Skeletal muscle satellite cell (primary cell): ENCODE data around the gene GJA1.

Experiments
- H3K27me3 ChIP-seq: 2 replicates; pipeline ENCODE4 v1.7.0; 2013; ENCODE audit warnings: low read length; ENCODE audit not compliant: control insufficient read depth, insufficient read depth
- H3K36me3 ChIP-seq: 2 replicates; pipeline ENCODE4 v1.7.0; 2013; ENCODE audit warnings: mild to moderate bottlenecking, control low read depth, low read length; ENCODE audit not compliant: insufficient read depth
- H3K4me1 ChIP-seq: 2 replicates; pipeline ENCODE4 v1.7.0; 2013; ENCODE audit warnings: low read length; ENCODE audit not compliant: control insufficient read depth, insufficient read depth
- H3K4me2 ChIP-seq: 2 replicates; pipeline ENCODE4 v1.7.0; 2013; ENCODE audit warnings: mild to moderate bottlenecking, low read length
- H3K4me3 ChIP-seq: 2 replicates; pipeline ENCODE4 v1.7.0; 2013; ENCODE audit warnings: low read length
- H3K9ac ChIP-seq: 2 replicates; pipeline ENCODE4 v1.7.0; 2013; ENCODE audit warnings: mild to moderate bottlenecking, low read depth, low read length, moderate library complexity
- H3K9me3 ChIP-seq: replicated peaks from 2 replicates; pipeline ENCODE4 v1.7.0; 2013; ENCODE audit warnings: mild to moderate bottlenecking, control low read depth, low read length

Gene GJA1

GRCh38 chr6:121460170-121460569 is 24.7 kb downstream of the GJA1 start:
- no peaks in the 10 kb centered on the region for H3K9me3 ChIP-seq
- no peaks in the 10 kb centered on the region for H3K36me3 ChIP-seq
- H3K4me3 ChIP-seq, result no peak overlapping the region
- H3K4me1 ChIP-seq, result no peaks in the 10 kb centered on the region
- H3K27me3 ChIP-seq, result no peaks in the 10 kb centered on the region
- no peak overlapping the region for H3K9ac ChIP-seq
- H3K4me2 ChIP-seq, result no peak overlapping the region

- H3K9ac ChIP-seq, result no peak overlapping the region
- H3K9me3 ChIP-seq, result no peaks in the 10 kb centered on the region
- H3K4me1 ChIP-seq, result no peaks in the 10 kb centered on the region
- H3K36me3 ChIP-seq, result no peaks in the 10 kb centered on the region
- no peak overlapping the region for H3K4me3 ChIP-seq
- H3K4me2 ChIP-seq, result no peak overlapping the region
- no peaks in the 10 kb centered on the region for H3K27me3 ChIP-seq
Observed at GRCh38 chr6:121463087-121463486, 27.6 kb downstream of the GJA1 start.

- Histone ChIP-seq H3K4me1 (no peaks in the 10 kb centered on the region), H3K36me3 (no peaks in the 10 kb centered on the region), H3K9me3 (no peaks in the 10 kb centered on the region), H3K27me3 (no peaks in the 10 kb centered on the region), H3K4me3 (no peak overlapping the region), H3K9ac (no peak overlapping the region), H3K4me2 (no peak overlapping the region)
Observed at GRCh38 chr6:121465101-121465500, 29.7 kb downstream of the GJA1 start.

- H3K4me1 ChIP-seq, result peaks cover 4% of the 10 kb centered on the region
- no peaks in the 10 kb centered on the region for H3K36me3 ChIP-seq
- H3K4me2 ChIP-seq, result no peak overlapping the region
- H3K27me3 ChIP-seq, result no peaks in the 10 kb centered on the region
- H3K9ac ChIP-seq, result no peak overlapping the region
- H3K4me3 ChIP-seq, result no peak overlapping the region
- no peaks in the 10 kb centered on the region for H3K9me3 ChIP-seq
Observed at GRCh38 chr6:121479486-121480098, 44.1 kb downstream of the GJA1 start.

GRCh38 chr6:121480099-121480713 is 44.8 kb downstream of the GJA1 start:
- no peak overlapping the region for H3K4me3 ChIP-seq
- no peak overlapping the region for H3K9ac ChIP-seq
- no peak overlapping the region for H3K4me2 ChIP-seq
- H3K4me1 ChIP-seq, result peaks cover 4% of the 10 kb centered on the region
- H3K27me3 ChIP-seq, result no peaks in the 10 kb centered on the region
- no peaks in the 10 kb centered on the region for H3K36me3 ChIP-seq
- H3K9me3 ChIP-seq, result no peaks in the 10 kb centered on the region

GRCh38 chr6:121482004-121482693 is 46.7 kb downstream of the GJA1 start:
- H3K9ac ChIP-seq, result no peak overlapping the region
- no peaks in the 10 kb centered on the region for H3K36me3 ChIP-seq
- H3K9me3 ChIP-seq, result no peaks in the 10 kb centered on the region
- H3K4me3 ChIP-seq, result no peak overlapping the region
- H3K4me2 ChIP-seq, result no peak overlapping the region
- H3K27me3 ChIP-seq, result no peaks in the 10 kb centered on the region
- peaks cover 9% of the 10 kb centered on the region for H3K4me1 ChIP-seq

GRCh38 chr6:121482751-121483150 is 47.3 kb downstream of the GJA1 start:
- H3K4me2 ChIP-seq, result no peak overlapping the region
- H3K27me3 ChIP-seq, result no peaks in the 10 kb centered on the region
- no peak overlapping the region for H3K9ac ChIP-seq
- H3K36me3 ChIP-seq, result no peaks in the 10 kb centered on the region
- no peak overlapping the region for H3K4me3 ChIP-seq
- H3K4me1 ChIP-seq, result peaks cover 9% of the 10 kb centered on the region
- no peaks in the 10 kb centered on the region for H3K9me3 ChIP-seq

GRCh38 chr6:121485359-121485811 is 49.9 kb downstream of the GJA1 start:
- Histone ChIP-seq H3K4me1 (peaks cover 9% of the 10 kb centered on the region), H3K9me3 (no peaks in the 10 kb centered on the region), H3K4me3 (no peak overlapping the region), H3K36me3 (no peaks in the 10 kb centered on the region), H3K9ac (no peak overlapping the region), H3K4me2 (no peak overlapping the region), H3K27me3 (no peaks in the 10 kb centered on the region)

GRCh38 chr6:121491576-121491975 is 56.1 kb downstream of the GJA1 start:
- H3K27me3 ChIP-seq, result no peaks in the 10 kb centered on the region
- no peak overlapping the region for H3K4me2 ChIP-seq

GRCh38 chr6:121492536-121492935 is 57.1 kb downstream of the GJA1 start:
- no peak overlapping the region for H3K4me3 ChIP-seq
- no peaks in the 10 kb centered on the region for H3K27me3 ChIP-seq
- H3K9ac ChIP-seq, result no peak overlapping the region
- H3K36me3 ChIP-seq, result no peaks in the 10 kb centered on the region
- H3K9me3 ChIP-seq, result no peaks in the 10 kb centered on the region
- H3K4me1 ChIP-seq, result no peaks in the 10 kb centered on the region
- no peak overlapping the region for H3K4me2 ChIP-seq

More at GRCh38 chr6:121491576-121491975, 56.1 kb downstream of the GJA1 start:
- no peaks in the 10 kb centered on the region for H3K4me1 ChIP-seq
- H3K9me3 ChIP-seq, result no peaks in the 10 kb centered on the region
- no peak overlapping the region for H3K9ac ChIP-seq
- no peak overlapping the region for H3K4me3 ChIP-seq
- no peaks in the 10 kb centered on the region for H3K36me3 ChIP-seq

GRCh38 chr6:121497970-121498375 is 62.5 kb downstream of the GJA1 start:
- Histone ChIP-seq H3K27me3 (no peaks in the 10 kb centered on the region), H3K9ac (no peak overlapping the region), H3K36me3 (no peaks in the 10 kb centered on the region), H3K4me2 (no peak overlapping the region), H3K4me1 (peaks cover under 1% of the 10 kb centered on the region), H3K9me3 (no peaks in the 10 kb centered on the region), H3K4me3 (no peak overlapping the region)
